GM23338 (cell line): Measurements from ENCODE around the gene C11orf54. TPM values are rescaled to one million over a fixed set of nuclear protein-coding genes. Genes with fewer than 3 reads are reported as not detected.

Source experiments
- ATAC-seq: fragments of 200-7000 bp; cut with Tn5 transposase; 3 replicates; pipeline ENCODE4 v1.9.1; 2020
- DNase-seq: peaks from one replicate; pipeline ENCODE4 v3.0.0-alpha.2; 2015; ENCODE audit warnings: low spot score
- H2AFZ ChIP-seq: fragments of 200-600 bp; sonication (generic); 2 replicates; pipeline ENCODE4 v1.8.0; 2016; ENCODE audit warnings: antibody characterized with exemption, mild to moderate bottlenecking, moderate library complexity
- H3F3A ChIP-seq: fragments of 200-600 bp; sonication (generic); replicated peaks from 2 replicates; pipeline ENCODE4 v1.8.0; 2017; ENCODE audit warnings: antibody characterized with exemption, mixed run types, low read depth
- H3K27ac ChIP-seq: fragments of 200-600 bp; sonication (generic); 2 replicates; pipeline ENCODE4 v1.6.1; 2016; ENCODE audit warnings: low read depth
- H3K27me3 ChIP-seq: fragments of 200-600 bp; sonication (generic); 2 replicates; pipeline ENCODE4 v1.8.0; 2016; ENCODE audit warnings: mild to moderate bottlenecking, mixed run types, moderate library complexity; ENCODE audit not compliant: insufficient read depth
- H3K36me3 ChIP-seq: fragments of 200-600 bp; sonication (generic); 2 replicates; pipeline ENCODE4 v1.8.0; 2016; ENCODE audit warnings: mild to moderate bottlenecking; ENCODE audit not compliant: insufficient read depth
- H3K4me1 ChIP-seq: fragments of 200-600 bp; sonication (generic); 2 replicates; pipeline ENCODE4 v1.8.0; 2016; ENCODE audit warnings: mild to moderate bottlenecking, moderate library complexity; ENCODE audit not compliant: insufficient read depth
- H3K4me2 ChIP-seq: fragments of 200-600 bp; sonication (generic); 2 replicates; pipeline ENCODE4 v1.7.1; 2017; ENCODE audit warnings: mixed run types
- H3K4me3 ChIP-seq: fragments of 200-600 bp; sonication (generic); 2 replicates; pipeline ENCODE4 v1.6.1; 2016; ENCODE audit warnings: mixed run types
- H3K79me2 ChIP-seq: fragments of 200-600 bp; sonication (generic); replicated peaks from 2 replicates; pipeline ENCODE4 v1.8.0; 2017; ENCODE audit warnings: mild to moderate bottlenecking; ENCODE audit not compliant: insufficient read depth
- H3K9me2 ChIP-seq: fragments of 200-600 bp; sonication (generic); 2 replicates; pipeline ENCODE4 v1.8.0; 2017; ENCODE audit not compliant: insufficient read depth
- H4K20me1 ChIP-seq: fragments of 200-600 bp; sonication (generic); replicated peaks from 2 replicates; pipeline ENCODE4 v1.8.0; 2017; ENCODE audit warnings: mild to moderate bottlenecking; ENCODE audit not compliant: insufficient read depth
- H3K27ac Mint-ChIP-seq: 2 replicates; pipeline ENCODE4 v1.8.0; 2020; ENCODE audit warnings: inconsistent platforms, mild to moderate bottlenecking, moderate library complexity, mixed read lengths
- H3K27me3 Mint-ChIP-seq: 3 replicates; pipeline ENCODE4 v1.8.0; 2022; ENCODE audit warnings: low read depth, mild to moderate bottlenecking, moderate library complexity, mixed read lengths, inconsistent platforms; ENCODE audit not compliant: insufficient read depth, poor library complexity
- H3K36me3 Mint-ChIP-seq: 3 replicates; pipeline ENCODE4 v1.8.0; 2021; ENCODE audit warnings: low read depth, mild to moderate bottlenecking, inconsistent platforms, moderate library complexity, mixed read lengths
- H3K4me1 Mint-ChIP-seq: 3 replicates; pipeline ENCODE4 v1.8.0; 2020; ENCODE audit warnings: mild to moderate bottlenecking, inconsistent platforms, mixed read lengths
- H3K4me3 Mint-ChIP-seq: 3 replicates; pipeline ENCODE4 v1.8.0; 2021; ENCODE audit warnings: moderate library complexity, mild to moderate bottlenecking, inconsistent platforms, mixed read lengths
- H3K9me3 Mint-ChIP-seq: 3 replicates; pipeline ENCODE4 v1.8.0; 2020; ENCODE audit warnings: moderate library complexity, mild to moderate bottlenecking, inconsistent platforms, mixed read lengths
- CREB1 ChIP-seq: fragments of 250-450 bp; sonication (Bioruptor Pico); IDR thresholded peaks from 2 replicates; pipeline ENCODE4 v1.5.0; 2020; ENCODE audit warnings: low read depth, mild to moderate bottlenecking, moderate library complexity
- ETS1 ChIP-seq: IDR thresholded peaks from 2 replicates; pipeline ENCODE4 v1.6.1; 2016; ENCODE audit warnings: antibody characterized with exemption
- EZH2 ChIP-seq: fragments of 200-600 bp; sonication (generic); IDR thresholded peaks from one replicate; pipeline ENCODE4 v1.8.0; 2017; ENCODE audit warnings: antibody characterized with exemption, mild to moderate bottlenecking, low read depth; ENCODE audit not compliant: unreplicated experiment
- EZH2phosphoT487 ChIP-seq: fragments of 200-600 bp; sonication (generic); IDR thresholded peaks from one replicate; pipeline ENCODE4 v1.8.1; 2018; ENCODE audit warnings: antibody characterized with exemption; ENCODE audit not compliant: unreplicated experiment
- JUNB ChIP-seq: IDR thresholded peaks from one replicate; pipeline ENCODE4 v1.6.1; 2016; ENCODE audit warnings: antibody characterized with exemption; ENCODE audit not compliant: unreplicated experiment
- NANOG ChIP-seq: IDR thresholded peaks from 2 replicates; pipeline ENCODE4 v1.6.1; 2016; ENCODE audit warnings: antibody characterized with exemption, borderline replicate concordance
- POLR2AphosphoS5 ChIP-seq: IDR thresholded peaks from 2 replicates; pipeline ENCODE4 v1.6.1; 2016; ENCODE audit warnings: antibody characterized with exemption, low read depth
- STAT1 ChIP-seq: IDR thresholded peaks from one replicate; pipeline ENCODE4 v1.6.1; 2016; ENCODE audit warnings: antibody characterized with exemption; ENCODE audit not compliant: unreplicated experiment
- ZNF114 ChIP-seq: fragments of 250-450 bp; sonication (Bioruptor Pico); IDR thresholded peaks from 2 replicates; pipeline ENCODE4 v1.5.0; 2020; ENCODE audit warnings: mild to moderate bottlenecking, moderate library complexity
- ZNF331 ChIP-seq: fragments of 250-450 bp; sonication (Bioruptor Pico); IDR thresholded peaks from 2 replicates; pipeline ENCODE4 v1.5.0; 2020; ENCODE audit warnings: low read depth, mild to moderate bottlenecking, moderate library complexity
- polyA plus RNA-seq: library from polyadenylated mRNA; unstranded; fragments of >200 nt; fragmentation: Nextera tagmentation; extraction: Ambion mirVana; gene quantifications from 2 replicates; pipeline ENCODE4 v1.2.1, GENCODE V29; 2016
- total RNA-seq: library from RNA; depleted of rRNA; stranded (reverse); fragments of >200 nt; shearing (Covaris generic); gene quantifications from 2 replicates; pipeline ENCODE4 v1.2.3, GENCODE V29; 2014
- TF ChIP-seq, protein P1 (sequence below): IDR thresholded peaks from one replicate; pipeline ENCODE4 v1.6.1; 2018; ENCODE audit warnings: antibody characterized with exemption; ENCODE audit not compliant: unreplicated experiment
- TF ChIP-seq, protein P2 (sequence below), 2 experiments: fragments of 200-600 bp in 1 of 2; sonication (generic) in 1 of 2; conservative IDR thresholded peaks; 2 replicates each; pipeline versions ENCODE4 v1.5.1 to v1.6.1; 2016 to 2017; ENCODE audit warnings: antibody characterized with exemption in 2 of 2, low read depth in 2 of 2, mild to moderate bottlenecking in 2 of 2, moderate library complexity in 1 of 2
- TF ChIP-seq, protein P3 (sequence below): fragments of 250-450 bp; sonication (Bioruptor Pico); IDR thresholded peaks from 2 replicates; pipeline ENCODE4 v1.5.0; 2020; ENCODE audit warnings: mild to moderate bottlenecking, moderate library complexity

The C11orf54 gene
- total and polyA plus RNA-seq, 2 experiments from 2014 or later, result 35.8 to 38.8 TPM

DNA sequence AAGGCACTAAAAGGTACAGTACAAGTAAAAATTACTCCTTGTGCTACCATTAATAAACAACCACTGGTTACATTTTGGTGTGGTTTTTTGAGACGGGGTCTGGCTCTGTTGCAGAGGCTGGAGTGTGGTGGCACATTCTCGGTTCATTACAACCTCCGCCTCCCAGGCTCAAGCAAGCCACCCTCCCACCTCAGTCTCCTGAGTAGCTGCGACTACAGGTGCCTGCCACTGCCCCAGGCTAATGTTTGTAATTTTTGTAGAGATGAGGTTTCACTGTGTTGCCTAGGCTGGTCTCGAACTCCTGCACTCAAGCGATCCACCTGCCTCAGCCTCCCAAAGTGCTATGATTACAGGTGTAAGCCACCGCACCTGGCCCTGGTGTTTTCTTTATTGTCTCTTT, 20.9 kb upstream of the C11orf54 start:
- no peaks in the 10 kb centered on the region for H4K20me1 ChIP-seq
- H3F3A ChIP-seq, result no peaks in the 10 kb centered on the region
- no peaks in the 10 kb centered on the region for H3K79me2 ChIP-seq
- no peaks in the 10 kb centered on the region for H3K4me1 ChIP-seq
- H3K9me2 ChIP-seq, result no peaks in the 10 kb centered on the region
- H3K36me3 ChIP-seq, result peaks cover 18% of the 10 kb centered on the region; the same call in 1 of the 2 replicates
- H3K9me3 Mint-ChIP-seq, result no peaks in the 10 kb centered on the region
- H3K27ac Mint-ChIP-seq, result no peak overlapping the region
- no peak for ATAC-seq
- H3K4me1 Mint-ChIP-seq, result peaks cover 10% of the 10 kb centered on the region
- TF ChIP-seq CREB1 (no peak), ZNF114 (CRISPR knock-in tag) (no peak), ZNF331 (no peak), POLR2AphosphoS5 (no peak), EZH2 (no peak), STAT1 (no peak), EZH2phosphoT487 (no peak), NANOG (no peak), JUNB (no peak), ETS1 (no peak)
- TF ChIP-seq, protein P1, sequence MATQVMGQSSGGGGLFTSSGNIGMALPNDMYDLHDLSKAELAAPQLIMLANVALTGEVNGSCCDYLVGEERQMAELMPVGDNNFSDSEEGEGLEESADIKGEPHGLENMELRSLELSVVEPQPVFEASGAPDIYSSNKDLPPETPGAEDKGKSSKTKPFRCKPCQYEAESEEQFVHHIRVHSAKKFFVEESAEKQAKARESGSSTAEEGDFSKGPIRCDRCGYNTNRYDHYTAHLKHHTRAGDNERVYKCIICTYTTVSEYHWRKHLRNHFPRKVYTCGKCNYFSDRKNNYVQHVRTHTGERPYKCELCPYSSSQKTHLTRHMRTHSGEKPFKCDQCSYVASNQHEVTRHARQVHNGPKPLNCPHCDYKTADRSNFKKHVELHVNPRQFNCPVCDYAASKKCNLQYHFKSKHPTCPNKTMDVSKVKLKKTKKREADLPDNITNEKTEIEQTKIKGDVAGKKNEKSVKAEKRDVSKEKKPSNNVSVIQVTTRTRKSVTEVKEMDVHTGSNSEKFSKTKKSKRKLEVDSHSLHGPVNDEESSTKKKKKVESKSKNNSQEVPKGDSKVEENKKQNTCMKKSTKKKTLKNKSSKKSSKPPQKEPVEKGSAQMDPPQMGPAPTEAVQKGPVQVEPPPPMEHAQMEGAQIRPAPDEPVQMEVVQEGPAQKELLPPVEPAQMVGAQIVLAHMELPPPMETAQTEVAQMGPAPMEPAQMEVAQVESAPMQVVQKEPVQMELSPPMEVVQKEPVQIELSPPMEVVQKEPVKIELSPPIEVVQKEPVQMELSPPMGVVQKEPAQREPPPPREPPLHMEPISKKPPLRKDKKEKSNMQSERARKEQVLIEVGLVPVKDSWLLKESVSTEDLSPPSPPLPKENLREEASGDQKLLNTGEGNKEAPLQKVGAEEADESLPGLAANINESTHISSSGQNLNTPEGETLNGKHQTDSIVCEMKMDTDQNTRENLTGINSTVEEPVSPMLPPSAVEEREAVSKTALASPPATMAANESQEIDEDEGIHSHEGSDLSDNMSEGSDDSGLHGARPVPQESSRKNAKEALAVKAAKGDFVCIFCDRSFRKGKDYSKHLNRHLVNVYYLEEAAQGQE, result no peak
- TF ChIP-seq, protein P2, sequence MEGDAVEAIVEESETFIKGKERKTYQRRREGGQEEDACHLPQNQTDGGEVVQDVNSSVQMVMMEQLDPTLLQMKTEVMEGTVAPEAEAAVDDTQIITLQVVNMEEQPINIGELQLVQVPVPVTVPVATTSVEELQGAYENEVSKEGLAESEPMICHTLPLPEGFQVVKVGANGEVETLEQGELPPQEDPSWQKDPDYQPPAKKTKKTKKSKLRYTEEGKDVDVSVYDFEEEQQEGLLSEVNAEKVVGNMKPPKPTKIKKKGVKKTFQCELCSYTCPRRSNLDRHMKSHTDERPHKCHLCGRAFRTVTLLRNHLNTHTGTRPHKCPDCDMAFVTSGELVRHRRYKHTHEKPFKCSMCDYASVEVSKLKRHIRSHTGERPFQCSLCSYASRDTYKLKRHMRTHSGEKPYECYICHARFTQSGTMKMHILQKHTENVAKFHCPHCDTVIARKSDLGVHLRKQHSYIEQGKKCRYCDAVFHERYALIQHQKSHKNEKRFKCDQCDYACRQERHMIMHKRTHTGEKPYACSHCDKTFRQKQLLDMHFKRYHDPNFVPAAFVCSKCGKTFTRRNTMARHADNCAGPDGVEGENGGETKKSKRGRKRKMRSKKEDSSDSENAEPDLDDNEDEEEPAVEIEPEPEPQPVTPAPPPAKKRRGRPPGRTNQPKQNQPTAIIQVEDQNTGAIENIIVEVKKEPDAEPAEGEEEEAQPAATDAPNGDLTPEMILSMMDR (conservative IDR thresholded peaks at IDR 0.05; ENCODE audit: low read depth in 2 of 2), result no peak
- TF ChIP-seq, protein P3, sequence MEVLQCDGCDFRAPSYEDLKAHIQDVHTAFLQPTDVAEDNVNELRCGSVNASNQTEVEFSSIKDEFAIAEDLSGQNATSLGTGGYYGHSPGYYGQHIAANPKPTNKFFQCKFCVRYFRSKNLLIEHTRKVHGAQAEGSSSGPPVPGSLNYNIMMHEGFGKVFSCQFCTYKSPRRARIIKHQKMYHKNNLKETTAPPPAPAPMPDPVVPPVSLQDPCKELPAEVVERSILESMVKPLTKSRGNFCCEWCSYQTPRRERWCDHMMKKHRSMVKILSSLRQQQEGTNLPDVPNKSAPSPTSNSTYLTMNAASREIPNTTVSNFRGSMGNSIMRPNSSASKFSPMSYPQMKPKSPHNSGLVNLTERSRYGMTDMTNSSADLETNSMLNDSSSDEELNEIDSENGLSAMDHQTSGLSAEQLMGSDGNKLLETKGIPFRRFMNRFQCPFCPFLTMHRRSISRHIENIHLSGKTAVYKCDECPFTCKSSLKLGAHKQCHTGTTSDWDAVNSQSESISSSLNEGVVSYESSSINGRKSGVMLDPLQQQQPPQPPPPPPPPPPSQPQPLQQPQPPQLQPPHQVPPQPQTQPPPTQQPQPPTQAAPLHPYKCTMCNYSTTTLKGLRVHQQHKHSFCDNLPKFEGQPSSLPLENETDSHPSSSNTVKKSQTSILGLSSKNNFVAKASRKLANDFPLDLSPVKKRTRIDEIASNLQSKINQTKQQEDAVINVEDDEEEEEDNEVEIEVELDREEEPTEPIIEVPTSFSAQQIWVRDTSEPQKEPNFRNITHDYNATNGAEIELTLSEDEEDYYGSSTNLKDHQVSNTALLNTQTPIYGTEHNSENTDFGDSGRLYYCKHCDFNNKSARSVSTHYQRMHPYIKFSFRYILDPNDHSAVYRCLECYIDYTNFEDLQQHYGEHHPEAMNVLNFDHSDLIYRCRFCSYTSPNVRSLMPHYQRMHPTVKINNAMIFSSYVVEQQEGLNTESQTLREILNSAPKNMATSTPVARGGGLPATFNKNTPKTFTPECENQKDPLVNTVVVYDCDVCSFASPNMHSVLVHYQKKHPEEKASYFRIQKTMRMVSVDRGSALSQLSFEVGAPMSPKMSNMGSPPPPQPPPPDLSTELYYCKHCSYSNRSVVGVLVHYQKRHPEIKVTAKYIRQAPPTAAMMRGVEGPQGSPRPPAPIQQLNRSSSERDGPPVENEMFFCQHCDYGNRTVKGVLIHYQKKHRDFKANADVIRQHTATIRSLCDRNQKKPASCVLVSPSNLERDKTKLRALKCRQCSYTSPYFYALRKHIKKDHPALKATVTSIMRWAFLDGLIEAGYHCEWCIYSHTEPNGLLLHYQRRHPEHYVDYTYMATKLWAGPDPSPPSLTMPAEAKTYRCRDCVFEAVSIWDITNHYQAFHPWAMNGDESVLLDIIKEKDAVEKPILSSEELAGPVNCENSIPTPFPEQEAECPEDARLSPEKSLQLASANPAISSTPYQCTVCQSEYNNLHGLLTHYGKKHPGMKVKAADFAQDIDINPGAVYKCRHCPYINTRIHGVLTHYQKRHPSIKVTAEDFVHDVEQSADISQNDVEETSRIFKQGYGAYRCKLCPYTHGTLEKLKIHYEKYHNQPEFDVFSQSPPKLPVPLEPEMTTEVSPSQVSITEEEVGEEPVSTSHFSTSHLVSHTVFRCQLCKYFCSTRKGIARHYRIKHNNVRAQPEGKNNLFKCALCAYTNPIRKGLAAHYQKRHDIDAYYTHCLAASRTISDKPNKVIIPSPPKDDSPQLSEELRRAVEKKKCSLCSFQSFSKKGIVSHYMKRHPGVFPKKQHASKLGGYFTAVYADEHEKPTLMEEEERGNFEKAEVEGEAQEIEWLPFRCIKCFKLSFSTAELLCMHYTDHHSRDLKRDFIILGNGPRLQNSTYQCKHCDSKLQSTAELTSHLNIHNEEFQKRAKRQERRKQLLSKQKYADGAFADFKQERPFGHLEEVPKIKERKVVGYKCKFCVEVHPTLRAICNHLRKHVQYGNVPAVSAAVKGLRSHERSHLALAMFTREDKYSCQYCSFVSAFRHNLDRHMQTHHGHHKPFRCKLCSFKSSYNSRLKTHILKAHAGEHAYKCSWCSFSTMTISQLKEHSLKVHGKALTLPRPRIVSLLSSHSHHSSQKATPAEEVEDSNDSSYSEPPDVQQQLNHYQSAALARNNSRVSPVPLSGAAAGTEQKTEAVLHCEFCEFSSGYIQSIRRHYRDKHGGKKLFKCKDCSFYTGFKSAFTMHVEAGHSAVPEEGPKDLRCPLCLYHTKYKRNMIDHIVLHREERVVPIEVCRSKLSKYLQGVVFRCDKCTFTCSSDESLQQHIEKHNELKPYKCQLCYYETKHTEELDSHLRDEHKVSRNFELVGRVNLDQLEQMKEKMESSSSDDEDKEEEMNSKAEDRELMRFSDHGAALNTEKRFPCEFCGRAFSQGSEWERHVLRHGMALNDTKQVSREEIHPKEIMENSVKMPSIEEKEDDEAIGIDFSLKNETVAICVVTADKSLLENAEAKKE, result no peak
- no peak overlapping the region for H2AFZ ChIP-seq
- H3K36me3 Mint-ChIP-seq, result peaks cover 49% of the 10 kb centered on the region
- DNase-seq, result no peak
- no peak overlapping the region for H3K27ac ChIP-seq
- no peak overlapping the region for H3K4me3 ChIP-seq
- no peak overlapping the region for H3K4me3 Mint-ChIP-seq
- no peaks in the 10 kb centered on the region for H3K27me3 Mint-ChIP-seq
- no peak overlapping the region for H3K4me2 ChIP-seq
- H3K27me3 ChIP-seq, result no peaks in the 10 kb centered on the region
